ENCODE data around the gene SRCAP.
A peak's percentile ranks its signal among the peaks of the same experiment; 100 is the strongest.

The SRCAP gene

GRCh38 chr16:30779596-30779995 is 80.6 kb downstream of the SRCAP start:
- H3K4me1 ChIP-seq (ENCODE audit: control extremely low read depth in 1 of 4, control insufficient read depth in 4 of 4, insufficient read depth in 4 of 4, low read length in 3 of 4): peaks cover 0 to 25% (median 19%) of the 10 kb centered on the region in 4 experiments
- ChIA-PET POLR2A (no interaction called here), CTCF (interaction anchor here (0.8 to 2.2 kb wide), 2 partner anchors 28 to 35 kb away, joined by 4 read pairs; no protein-coding TSS in a partner anchor)
- H3K36me3 ChIP-seq (ENCODE audit: control insufficient read depth in 4 of 4, insufficient read depth in 4 of 4, low read length in 3 of 4): peaks cover 4 to 36% (median 23%) of the 10 kb centered on the region in 4 experiments
- H3K27ac ChIP-seq (ENCODE audit: insufficient read depth in 1 of 2, low read depth in 1 of 2, low read length in 2 of 2, poor library complexity in 1 of 2, severe bottlenecking in 2 of 2): no peak overlapping the region
- no peaks in the 10 kb centered on the region for H3K27me3 ChIP-seq (replicated peaks in 2 of 5; ENCODE audit: control insufficient read depth in 4 of 5, insufficient read depth in 5 of 5, low read length in 4 of 5)
- DNase-seq: no peak
- H3K9me3 ChIP-seq (ENCODE audit: control extremely low read depth in 1 of 5, control insufficient read depth in 4 of 5, insufficient read depth in 2 of 5, low read depth in 1 of 5, low read length in 4 of 5): no peaks in the 10 kb centered on the region
- WGBS (ENCODE audit: insufficient coverage): 95% methylated on average over 6 of the region's 6 CpGs
- no peak overlapping the region for H3K4me3 ChIP-seq (ENCODE audit: control insufficient read depth in 1 of 7, extremely low read depth in 1 of 7, insufficient read depth in 4 of 7, low read depth in 2 of 7, low read length in 6 of 7)

- CTCF ChIA-PET: interaction anchor here (0.8 kb wide), 1 partner anchor 27 kb away, joined by 4 read pairs; no protein-coding TSS in a partner anchor
- peaks cover 0 to 21% (median 15%) of the 10 kb centered on the region in 4 experiments for H3K4me1 ChIP-seq (ENCODE audit: control extremely low read depth in 1 of 4, control insufficient read depth in 4 of 4, insufficient read depth in 4 of 4, low read length in 3 of 4)
- H3K27ac ChIP-seq (ENCODE audit: insufficient read depth in 1 of 2, low read depth in 1 of 2, low read length in 2 of 2, poor library complexity in 1 of 2, severe bottlenecking in 2 of 2): peak overlapping the region in 1 of 2 experiments; percentile 25
These were observed 81.0 kb downstream of the SRCAP start for GRCh38 chr16:30780021-30780420.

GRCh38 chr16:30780549-30780948 is 81.6 kb downstream of the SRCAP start:
- no peak for DNase-seq
- Histone ChIP-seq H3K9me3 (ENCODE audit: control extremely low read depth in 1 of 5, control insufficient read depth in 4 of 5, insufficient read depth in 2 of 5, low read depth in 1 of 5, low read length in 4 of 5) (no peaks in the 10 kb centered on the region), H3K27ac (ENCODE audit: insufficient read depth in 1 of 2, low read depth in 1 of 2, low read length in 2 of 2, poor library complexity in 1 of 2, severe bottlenecking in 2 of 2) (peak overlapping the region in 1 of 2 experiments; percentile 25), H3K4me3 (ENCODE audit: control insufficient read depth in 1 of 7, extremely low read depth in 1 of 7, insufficient read depth in 4 of 7, low read depth in 2 of 7, low read length in 6 of 7) (no peak overlapping the region), H3K4me1 (ENCODE audit: control extremely low read depth in 1 of 4, control insufficient read depth in 4 of 4, insufficient read depth in 4 of 4, low read length in 3 of 4) (peaks cover 0 to 17% (median 10%) of the 10 kb centered on the region in 4 experiments), H3K36me3 (ENCODE audit: control insufficient read depth in 4 of 4, insufficient read depth in 4 of 4, low read length in 3 of 4) (peaks cover 4 to 38% (median 23%) of the 10 kb centered on the region in 4 experiments), H3K27me3 (replicated peaks in 2 of 5; ENCODE audit: control insufficient read depth in 4 of 5, insufficient read depth in 5 of 5, low read length in 4 of 5) (no peaks in the 10 kb centered on the region)
- 95% methylated on average over 3 of the region's 4 CpGs for WGBS (ENCODE audit: insufficient coverage)
- ChIA-PET CTCF (interaction anchor here (0.7 kb wide), 1 partner anchor 15 kb away, joined by 3 read pairs; no protein-coding TSS in a partner anchor), POLR2A (no interaction called here)

More at GRCh38 chr16:30780021-30780420, 81.0 kb downstream of the SRCAP start:
- WGBS (ENCODE audit: insufficient coverage): 100% methylated on average over 3 of the region's 3 CpGs
- Histone ChIP-seq H3K27me3 (replicated peaks in 2 of 5; ENCODE audit: control insufficient read depth in 4 of 5, insufficient read depth in 5 of 5, low read length in 4 of 5) (no peaks in the 10 kb centered on the region), H3K9me3 (ENCODE audit: control extremely low read depth in 1 of 5, control insufficient read depth in 4 of 5, insufficient read depth in 2 of 5, low read depth in 1 of 5, low read length in 4 of 5) (no peaks in the 10 kb centered on the region), H3K4me3 (ENCODE audit: control insufficient read depth in 1 of 7, extremely low read depth in 1 of 7, insufficient read depth in 4 of 7, low read depth in 2 of 7, low read length in 6 of 7) (no peak overlapping the region), H3K36me3 (ENCODE audit: control insufficient read depth in 4 of 4, insufficient read depth in 4 of 4, low read length in 3 of 4) (peaks cover 4 to 36% (median 23%) of the 10 kb centered on the region in 4 experiments)
- POLR2A ChIA-PET: no interaction called here
- DNase-seq: no peak

- H3K27ac ChIP-seq (ENCODE audit: insufficient read depth in 1 of 2, low read depth in 1 of 2, low read length in 2 of 2, poor library complexity in 1 of 2, severe bottlenecking in 2 of 2): no peak overlapping the region
- no peaks in the 10 kb centered on the region for H3K27me3 ChIP-seq (replicated peaks in 2 of 5; ENCODE audit: control insufficient read depth in 4 of 5, insufficient read depth in 5 of 5, low read length in 4 of 5)
- CTCF ChIA-PET: interaction anchor here (0.9 to 2.1 kb wide), 6 partner anchors 10 to 35 kb away, joined by 3 to 5 read pairs (median 3); no protein-coding TSS in a partner anchor
- POLR2A ChIA-PET: no interaction called here
- H3K36me3 ChIP-seq (ENCODE audit: control insufficient read depth in 4 of 4, insufficient read depth in 4 of 4, low read length in 3 of 4): peaks cover 4 to 38% (median 23%) of the 10 kb centered on the region in 4 experiments
- no peak overlapping the region for H3K4me3 ChIP-seq (ENCODE audit: control insufficient read depth in 1 of 7, extremely low read depth in 1 of 7, insufficient read depth in 4 of 7, low read depth in 2 of 7, low read length in 6 of 7)
- H3K9me3 ChIP-seq (ENCODE audit: control extremely low read depth in 1 of 5, control insufficient read depth in 4 of 5, insufficient read depth in 2 of 5, low read depth in 1 of 5, low read length in 4 of 5): no peaks in the 10 kb centered on the region
- DNase-seq: no peak
- 97% methylated on average over 62 of the region's 63 CpGs for WGBS (ENCODE audit: insufficient coverage)
- H3K4me1 ChIP-seq (ENCODE audit: control extremely low read depth in 1 of 4, control insufficient read depth in 4 of 4, insufficient read depth in 4 of 4, low read length in 3 of 4): peaks cover 0 to 17% (median 12%) of the 10 kb centered on the region in 4 experiments
These were observed 83.7 kb downstream of the SRCAP start for GRCh38 chr16:30782486-30783279.

GRCh38 chr16:30783280-30784109 is 84.5 kb downstream of the SRCAP start:
- Histone ChIP-seq H3K27ac (ENCODE audit: insufficient read depth in 1 of 2, low read depth in 1 of 2, low read length in 2 of 2, poor library complexity in 1 of 2, severe bottlenecking in 2 of 2) (no peak overlapping the region), H3K4me3 (ENCODE audit: control insufficient read depth in 1 of 7, extremely low read depth in 1 of 7, insufficient read depth in 4 of 7, low read depth in 2 of 7, low read length in 6 of 7) (no peak overlapping the region), H3K4me1 (ENCODE audit: control extremely low read depth in 1 of 4, control insufficient read depth in 4 of 4, insufficient read depth in 4 of 4, low read length in 3 of 4) (peaks cover 0 to 20% (median 16%) of the 10 kb centered on the region in 4 experiments), H3K9me3 (ENCODE audit: control extremely low read depth in 1 of 5, control insufficient read depth in 4 of 5, insufficient read depth in 2 of 5, low read depth in 1 of 5, low read length in 4 of 5) (no peaks in the 10 kb centered on the region), H3K36me3 (ENCODE audit: control insufficient read depth in 4 of 4, insufficient read depth in 4 of 4, low read length in 3 of 4) (peaks cover 2 to 38% (median 23%) of the 10 kb centered on the region in 4 experiments), H3K27me3 (replicated peaks in 2 of 5; ENCODE audit: control insufficient read depth in 4 of 5, insufficient read depth in 5 of 5, low read length in 4 of 5) (no peaks in the 10 kb centered on the region)
- no peak for DNase-seq
- ChIA-PET POLR2A (no interaction called here), CTCF (interaction anchor here (0.9 to 2.1 kb wide), 7 partner anchors 10 to 36 kb away, joined by 3 to 5 read pairs (median 3); no protein-coding TSS in a partner anchor)
- over 99% methylated on average over 46 of the region's 57 CpGs for WGBS (ENCODE audit: insufficient coverage)

DNA sequence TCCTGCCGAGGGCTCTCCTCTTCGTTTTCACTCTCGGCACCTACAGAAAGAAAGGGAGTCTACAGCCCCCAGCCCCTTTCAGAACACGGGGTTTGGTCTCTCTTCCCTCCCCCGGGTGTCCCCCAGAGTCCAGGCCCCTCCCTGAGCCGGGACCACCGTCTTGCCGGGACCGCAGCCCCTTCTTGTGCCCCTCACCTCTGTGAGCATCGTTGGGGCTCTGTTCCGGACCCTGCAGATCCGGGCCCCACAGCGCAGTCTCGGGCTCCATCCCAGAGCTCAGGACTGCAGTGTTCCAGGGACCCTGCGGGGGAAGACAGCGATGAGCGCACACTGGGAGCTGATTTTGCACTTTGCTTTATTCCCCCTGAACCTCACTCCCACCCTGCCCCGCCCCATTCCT is 85.2 kb downstream of the SRCAP start:
- Histone ChIP-seq H3K36me3 (ENCODE audit: control insufficient read depth in 4 of 4, insufficient read depth in 4 of 4, low read length in 3 of 4) (peaks cover 2 to 38% (median 23%) of the 10 kb centered on the region in 4 experiments), H3K27me3 (replicated peaks in 2 of 5; ENCODE audit: control insufficient read depth in 4 of 5, insufficient read depth in 5 of 5, low read length in 4 of 5) (no peaks in the 10 kb centered on the region), H3K9me3 (ENCODE audit: control extremely low read depth in 1 of 5, control insufficient read depth in 4 of 5, insufficient read depth in 2 of 5, low read depth in 1 of 5, low read length in 4 of 5) (no peaks in the 10 kb centered on the region), H3K27ac (ENCODE audit: insufficient read depth in 1 of 2, low read depth in 1 of 2, low read length in 2 of 2, poor library complexity in 1 of 2, severe bottlenecking in 2 of 2) (no peak overlapping the region), H3K4me1 (ENCODE audit: control extremely low read depth in 1 of 4, control insufficient read depth in 4 of 4, insufficient read depth in 4 of 4, low read length in 3 of 4) (peaks cover 0 to 20% (median 16%) of the 10 kb centered on the region in 4 experiments), H3K4me3 (ENCODE audit: control insufficient read depth in 1 of 7, extremely low read depth in 1 of 7, insufficient read depth in 4 of 7, low read depth in 2 of 7, low read length in 6 of 7) (no peak overlapping the region)
- DNase-seq: no peak
- 95% methylated on average over 17 of the region's 18 CpGs for WGBS (ENCODE audit: insufficient coverage)
- ChIA-PET CTCF (interaction anchor here (1.4 to 2.1 kb wide), 2 partner anchors 22 to 26 kb away, joined by 3 to 5 read pairs; no protein-coding TSS in a partner anchor), POLR2A (interaction anchor here (2.1 kb wide), 1 partner anchor 22 kb away, joined by 9 read pairs; no protein-coding TSS in a partner anchor)
